Ishikawa (cell line): ENCODE measurements around the gene RABGAP1.

Experiments used
- CEBPB ChIP-seq: IDR thresholded peaks from 2 replicates; pipeline ENCODE4 v1.6.1; 2012
- CREB1 ChIP-seq: IDR thresholded peaks from 2 replicates; pipeline ENCODE4 v1.6.1; 2012; ENCODE audit warnings: low read depth
- EGR1 ChIP-seq: IDR thresholded peaks from 2 replicates; pipeline ENCODE4 v1.6.1; 2012
- EP300 ChIP-seq: IDR thresholded peaks from 2 replicates; pipeline ENCODE4 v1.6.1; 2012; ENCODE audit warnings: borderline replicate concordance
- FOXM1 ChIP-seq: IDR thresholded peaks from 2 replicates; pipeline ENCODE4 v1.6.1; 2012; ENCODE audit warnings: low read depth, borderline replicate concordance
- MAX ChIP-seq: IDR thresholded peaks from 2 replicates; pipeline ENCODE4 v1.6.1; 2012
- NFIC ChIP-seq: IDR thresholded peaks from 2 replicates; pipeline ENCODE4 v1.6.1; 2012
- RAD21 ChIP-seq: IDR thresholded peaks from 2 replicates; pipeline ENCODE4 v1.6.1; 2012; ENCODE audit warnings: low read depth
- REST ChIP-seq: IDR thresholded peaks from 2 replicates; pipeline ENCODE4 v1.6.1; 2012; ENCODE audit warnings: low read depth, mild to moderate bottlenecking
- TAF1 ChIP-seq: IDR thresholded peaks from 2 replicates; pipeline ENCODE4 v1.6.1; 2012; ENCODE audit warnings: low read depth, mild to moderate bottlenecking
- TCF12 ChIP-seq: IDR thresholded peaks from 2 replicates; pipeline ENCODE4 v1.6.1; 2012; ENCODE audit warnings: low read depth
- TEAD4 ChIP-seq: IDR thresholded peaks from 2 replicates; pipeline ENCODE4 v1.6.1; 2012
- USF1 ChIP-seq: IDR thresholded peaks from 2 replicates; pipeline ENCODE4 v1.6.1; 2012
- YY1 ChIP-seq: IDR thresholded peaks from 2 replicates; pipeline ENCODE4 v1.6.1; 2012; ENCODE audit warnings: low read depth
- ZBTB7A ChIP-seq: IDR thresholded peaks from 2 replicates; pipeline ENCODE4 v1.6.1; 2012; ENCODE audit warnings: low read depth

RABGAP1 gene

GRCh38 chr9:122930541-122931225 lies 10.1 kb upstream of the RABGAP1 start:
- TF ChIP-seq TAF1 (no peak), USF1 (no peak), YY1 (no peak), EP300 (no peak), CREB1 (no peak), NFIC (no peak), EGR1 (no peak), FOXM1 (no peak), RAD21 (no peak), REST (no peak), MAX (no peak), CEBPB (no peak), ZBTB7A (no peak), TEAD4 (no peak), TCF12 (no peak)

- TF ChIP-seq TCF12: peak; percentile 79
- peak; percentile 53; the same call in 1 of the 2 replicates for TF ChIP-seq CREB1
- peak; percentile 29; the same call in 1 of the 2 replicates for TF ChIP-seq FOXM1
- no peak for TF ChIP-seq REST
- TF ChIP-seq EGR1: 0 out of 2 replicates have a peak, but pooled peaks have one; percentile 49
- TF ChIP-seq EP300: no peak
- TF ChIP-seq NFIC: peak; percentile 76
- peak; percentile 64 for TF ChIP-seq USF1
- TF ChIP-seq RAD21: no peak
- peak; percentile 88 for TF ChIP-seq TAF1
- no peak for TF ChIP-seq YY1
- no peak for TF ChIP-seq CEBPB
- peak; percentile 72 for TF ChIP-seq ZBTB7A
- TF ChIP-seq MAX: peak; percentile 64
- peak; percentile 52 for TF ChIP-seq TEAD4
Observed at GRCh38 chr9:122931226-122932121, 9.3 kb upstream of the RABGAP1 start, which contains the start of gene ZBTB26. TSS of gene ZBTB26 (minus strand) at chr9:122931512. CDS start at chr9:122919934, 11,578 bp downstream.

GRCh38 chr9:122936464-122936863 lies 4.4 kb upstream of the RABGAP1 start:
- TF ChIP-seq TCF12: no peak

GRCh38 chr9:122936883-122937282 lies 3.9 kb upstream of the RABGAP1 start:
- TF ChIP-seq ZBTB7A (no peak), TAF1 (no peak), NFIC (no peak), YY1 (no peak), USF1 (no peak), FOXM1 (no peak), TCF12 (no peak), EGR1 (no peak), EP300 (no peak), CREB1 (no peak), RAD21 (no peak), TEAD4 (no peak), MAX (no peak), REST (no peak), CEBPB (no peak)
